Neural cell (in vitro differentiated cells): ENCODE measurements around the gene JMJD1C. TPM values are rescaled to one million over a fixed set of nuclear protein-coding genes. Genes with fewer than 3 reads are reported as not detected.

Source experiments
- H2AFZ ChIP-seq: fragments of 200-600, 300-800 bp; sonication (generic), shearing (Covaris generic); 2 replicates; pipeline ENCODE4 v1.6.0; 2014; ENCODE audit warnings: low read depth, mild to moderate bottlenecking, antibody characterized with exemption, low read length, moderate library complexity
- H3F3A ChIP-seq: fragments of 200-600 bp; shearing (Covaris generic); 2 replicates; pipeline ENCODE4 v1.6.1; 2016; ENCODE audit warnings: mild to moderate bottlenecking, moderate library complexity, mixed read lengths, antibody characterized with exemption, low read length; ENCODE audit not compliant: insufficient read depth, poor library complexity, severe bottlenecking
- H3K27ac ChIP-seq: fragments of 200-600, 300-800 bp; sonication (generic), shearing (Covaris generic); 2 replicates; pipeline ENCODE4 v1.5.1; 2014; ENCODE audit warnings: mild to moderate bottlenecking, low read length, moderate library complexity
- H3K27me3 ChIP-seq: fragments of 300-800, 200-600 bp; sonication (generic), shearing (Covaris generic); 2 replicates; pipeline ENCODE4 v1.6.0; 2014; ENCODE audit warnings: mild to moderate bottlenecking, low read depth, low read length, moderate library complexity; ENCODE audit not compliant: insufficient read depth
- H3K36me3 ChIP-seq: fragments of 300-800, 200-600 bp; sonication (generic), shearing (Covaris generic); 2 replicates; pipeline ENCODE4 v1.5.1; 2014; ENCODE audit warnings: mild to moderate bottlenecking, antibody characterized with exemption, low read length, moderate library complexity; ENCODE audit not compliant: insufficient read depth
- H3K4me2 ChIP-seq: fragments of 300-800, 200-600 bp; sonication (generic), shearing (Covaris generic); 2 replicates; pipeline ENCODE4 v1.6.0; 2014; ENCODE audit warnings: mild to moderate bottlenecking, low read length
- H3K4me3 ChIP-seq: fragments of 300-800, 200-600 bp; sonication (generic), shearing (Covaris generic); 2 replicates; pipeline ENCODE4 v1.5.1; 2014; ENCODE audit warnings: mild to moderate bottlenecking, low read length, moderate library complexity
- H3K79me2 ChIP-seq: fragments of 200-600 bp; shearing (Covaris generic); replicated peaks from 2 replicates; pipeline ENCODE4 v1.6.0; 2014; ENCODE audit warnings: mild to moderate bottlenecking, low read length, moderate library complexity; ENCODE audit not compliant: insufficient read depth
- H3K9ac ChIP-seq: fragments of 300-800, 200-600 bp; sonication (generic), shearing (Covaris generic); 2 replicates; pipeline ENCODE4 v1.6.1; 2016; ENCODE audit warnings: mild to moderate bottlenecking, low read length, mixed read lengths
- H3K9me2 ChIP-seq: fragments of 200-600 bp; shearing (Covaris generic); 2 replicates; pipeline ENCODE4 v1.6.1; 2016; ENCODE audit warnings: mild to moderate bottlenecking, low read length, mixed read lengths; ENCODE audit not compliant: insufficient read depth
- H3K9me3 ChIP-seq: fragments of 200-600, 300-800 bp; sonication (generic), shearing (Covaris generic); 2 replicates; pipeline ENCODE4 v1.6.1; 2016; ENCODE audit warnings: mild to moderate bottlenecking, mixed run types, low read length, moderate library complexity, mixed read lengths
- H4K20me1 ChIP-seq: fragments of 200-600 bp; shearing (Covaris generic); 2 replicates; pipeline ENCODE4 v1.6.1; 2016; ENCODE audit warnings: mild to moderate bottlenecking, mixed run types; ENCODE audit not compliant: insufficient read depth
- EP300 ChIP-seq: fragments of 450-650 bp; conservative IDR thresholded peaks from 2 replicates; pipeline ENCODE4 v1.6.1; 2014; ENCODE audit warnings: antibody characterized with exemption, mild to moderate bottlenecking, moderate library complexity; ENCODE audit not compliant: poor library complexity, severe bottlenecking
- EZH2 ChIP-seq: fragments of 200-600, 300-800 bp; shearing (Covaris generic), sonication (generic); IDR thresholded peaks from 2 replicates; pipeline ENCODE4 v1.6.1; 2014; ENCODE audit warnings: antibody characterized with exemption, low read length, borderline replicate concordance, mild to moderate bottlenecking; ENCODE audit not compliant: insufficient read depth, poor library complexity, severe bottlenecking
- MXI1 ChIP-seq: fragments of 450-650 bp; conservative IDR thresholded peaks from 2 replicates; pipeline ENCODE4 v1.6.1; 2014; ENCODE audit warnings: antibody characterized with exemption, mild to moderate bottlenecking; ENCODE audit not compliant: poor library complexity, severe bottlenecking
- POLR2AphosphoS5 ChIP-seq: IDR thresholded peaks from 2 replicates; pipeline ENCODE4 v1.6.1; 2012
- RAD21 ChIP-seq: fragments of 450-650 bp; conservative IDR thresholded peaks from 2 replicates; pipeline ENCODE4 v1.6.1; 2014; ENCODE audit warnings: antibody characterized with exemption, mild to moderate bottlenecking, moderate library complexity
- SMC3 ChIP-seq: fragments of 450-650 bp; conservative IDR thresholded peaks from 2 replicates; pipeline ENCODE4 v1.6.1; 2014; ENCODE audit warnings: antibody characterized with exemption, mild to moderate bottlenecking, moderate library complexity; ENCODE audit not compliant: poor library complexity
- TAF1 ChIP-seq: IDR thresholded peaks from 2 replicates; pipeline ENCODE4 v1.6.1; 2012; ENCODE audit warnings: low read depth
- polyA plus RNA-seq: library from polyadenylated mRNA; depleted of rRNA; stranded (reverse); fragments of >200 nt; gene quantifications from 2 replicates; pipeline ENCODE4 v1.2.3, GENCODE V29; 2014
- TF ChIP-seq, protein P1 (sequence below): fragments of 450-650 bp; IDR thresholded peaks from 2 replicates; pipeline ENCODE4 v1.5.1; 2014; ENCODE audit warnings: antibody characterized with exemption, mild to moderate bottlenecking, moderate library complexity; ENCODE audit not compliant: poor library complexity, severe bottlenecking
- TF ChIP-seq, protein P2 (sequence below): IDR thresholded peaks from 2 replicates; pipeline ENCODE4 v1.6.1; 2012; ENCODE audit warnings: borderline replicate concordance

JMJD1C gene
- polyA plus RNA-seq, 1 donor from 2014 or later: 108 TPM

DNA sequence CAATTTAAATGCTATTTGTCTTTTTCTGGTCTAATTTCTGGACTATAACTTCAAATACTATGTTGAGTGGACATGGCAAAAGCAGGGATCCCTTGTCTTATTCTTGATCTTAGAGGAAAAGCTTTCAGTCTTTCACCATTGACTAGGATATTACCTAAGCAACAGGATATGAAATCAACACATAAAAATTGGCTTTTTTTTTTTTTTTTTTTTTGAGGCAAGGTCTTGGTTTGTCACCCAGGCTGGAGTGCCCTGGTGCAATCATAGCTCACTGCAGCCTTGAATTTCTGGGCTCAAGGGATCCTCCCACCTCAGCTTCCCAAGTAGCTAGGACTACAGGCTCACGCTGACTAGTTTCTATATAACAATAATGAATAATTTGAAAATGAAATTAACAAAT lies 90.8 kb downstream of the JMJD1C start:
- Histone ChIP-seq H3K27me3 (no peaks in the 10 kb centered on the region), H3K36me3 (no peaks in the 10 kb centered on the region), H3K4me2 (no peak overlapping the region), H3F3A (no peaks in the 10 kb centered on the region), H2AFZ (no peak overlapping the region), H3K9ac (no peak overlapping the region), H3K79me2 (peaks cover 10% of the 10 kb centered on the region), H3K9me3 (no peaks in the 10 kb centered on the region), H4K20me1 (no peaks in the 10 kb centered on the region), H3K27ac (no peak overlapping the region), H3K4me3 (no peak overlapping the region), H3K9me2 (no peaks in the 10 kb centered on the region)
- TF ChIP-seq TAF1: no peak
- no peak for TF ChIP-seq EP300
- no peak for TF ChIP-seq RAD21
- TF ChIP-seq, protein P1, sequence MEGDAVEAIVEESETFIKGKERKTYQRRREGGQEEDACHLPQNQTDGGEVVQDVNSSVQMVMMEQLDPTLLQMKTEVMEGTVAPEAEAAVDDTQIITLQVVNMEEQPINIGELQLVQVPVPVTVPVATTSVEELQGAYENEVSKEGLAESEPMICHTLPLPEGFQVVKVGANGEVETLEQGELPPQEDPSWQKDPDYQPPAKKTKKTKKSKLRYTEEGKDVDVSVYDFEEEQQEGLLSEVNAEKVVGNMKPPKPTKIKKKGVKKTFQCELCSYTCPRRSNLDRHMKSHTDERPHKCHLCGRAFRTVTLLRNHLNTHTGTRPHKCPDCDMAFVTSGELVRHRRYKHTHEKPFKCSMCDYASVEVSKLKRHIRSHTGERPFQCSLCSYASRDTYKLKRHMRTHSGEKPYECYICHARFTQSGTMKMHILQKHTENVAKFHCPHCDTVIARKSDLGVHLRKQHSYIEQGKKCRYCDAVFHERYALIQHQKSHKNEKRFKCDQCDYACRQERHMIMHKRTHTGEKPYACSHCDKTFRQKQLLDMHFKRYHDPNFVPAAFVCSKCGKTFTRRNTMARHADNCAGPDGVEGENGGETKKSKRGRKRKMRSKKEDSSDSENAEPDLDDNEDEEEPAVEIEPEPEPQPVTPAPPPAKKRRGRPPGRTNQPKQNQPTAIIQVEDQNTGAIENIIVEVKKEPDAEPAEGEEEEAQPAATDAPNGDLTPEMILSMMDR: no peak
- no peak for TF ChIP-seq EZH2
- no peak for TF ChIP-seq SMC3
- no peak for TF ChIP-seq POLR2AphosphoS5
- no peak for TF ChIP-seq MXI1
- TF ChIP-seq, protein P2, sequence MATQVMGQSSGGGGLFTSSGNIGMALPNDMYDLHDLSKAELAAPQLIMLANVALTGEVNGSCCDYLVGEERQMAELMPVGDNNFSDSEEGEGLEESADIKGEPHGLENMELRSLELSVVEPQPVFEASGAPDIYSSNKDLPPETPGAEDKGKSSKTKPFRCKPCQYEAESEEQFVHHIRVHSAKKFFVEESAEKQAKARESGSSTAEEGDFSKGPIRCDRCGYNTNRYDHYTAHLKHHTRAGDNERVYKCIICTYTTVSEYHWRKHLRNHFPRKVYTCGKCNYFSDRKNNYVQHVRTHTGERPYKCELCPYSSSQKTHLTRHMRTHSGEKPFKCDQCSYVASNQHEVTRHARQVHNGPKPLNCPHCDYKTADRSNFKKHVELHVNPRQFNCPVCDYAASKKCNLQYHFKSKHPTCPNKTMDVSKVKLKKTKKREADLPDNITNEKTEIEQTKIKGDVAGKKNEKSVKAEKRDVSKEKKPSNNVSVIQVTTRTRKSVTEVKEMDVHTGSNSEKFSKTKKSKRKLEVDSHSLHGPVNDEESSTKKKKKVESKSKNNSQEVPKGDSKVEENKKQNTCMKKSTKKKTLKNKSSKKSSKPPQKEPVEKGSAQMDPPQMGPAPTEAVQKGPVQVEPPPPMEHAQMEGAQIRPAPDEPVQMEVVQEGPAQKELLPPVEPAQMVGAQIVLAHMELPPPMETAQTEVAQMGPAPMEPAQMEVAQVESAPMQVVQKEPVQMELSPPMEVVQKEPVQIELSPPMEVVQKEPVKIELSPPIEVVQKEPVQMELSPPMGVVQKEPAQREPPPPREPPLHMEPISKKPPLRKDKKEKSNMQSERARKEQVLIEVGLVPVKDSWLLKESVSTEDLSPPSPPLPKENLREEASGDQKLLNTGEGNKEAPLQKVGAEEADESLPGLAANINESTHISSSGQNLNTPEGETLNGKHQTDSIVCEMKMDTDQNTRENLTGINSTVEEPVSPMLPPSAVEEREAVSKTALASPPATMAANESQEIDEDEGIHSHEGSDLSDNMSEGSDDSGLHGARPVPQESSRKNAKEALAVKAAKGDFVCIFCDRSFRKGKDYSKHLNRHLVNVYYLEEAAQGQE: no peak

DNA sequence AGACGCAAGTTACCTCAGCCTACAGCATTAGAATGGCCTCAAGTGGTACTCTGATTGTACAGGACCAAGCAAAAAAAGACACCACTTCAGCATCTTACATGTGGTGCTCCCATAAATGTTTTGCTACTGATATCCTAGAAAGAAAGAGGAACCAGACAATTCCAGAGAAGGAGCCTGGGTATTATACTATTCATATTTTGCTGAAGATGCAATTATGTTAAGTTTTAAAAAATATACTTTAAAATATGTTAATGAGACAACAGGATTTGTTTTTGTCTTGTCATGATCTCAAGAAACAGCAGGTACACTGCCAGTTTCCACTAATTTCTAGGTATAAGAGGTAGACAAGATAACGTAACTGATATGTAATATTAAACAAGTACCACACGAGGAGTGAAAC lies 92.6 kb downstream of the JMJD1C start:
- H3K36me3 ChIP-seq: no peaks in the 10 kb centered on the region
- H3F3A ChIP-seq: no peaks in the 10 kb centered on the region
- no peaks in the 10 kb centered on the region for H3K9me3 ChIP-seq
- peaks cover 10% of the 10 kb centered on the region for H3K79me2 ChIP-seq
- no peaks in the 10 kb centered on the region for H4K20me1 ChIP-seq
- H2AFZ ChIP-seq: no peak overlapping the region
- H3K27me3 ChIP-seq: no peaks in the 10 kb centered on the region
- no peak overlapping the region for H3K4me2 ChIP-seq
- H3K4me3 ChIP-seq: no peak overlapping the region
- no peak overlapping the region for H3K9ac ChIP-seq
- TF ChIP-seq EZH2: no peak
- no peak for TF ChIP-seq RAD21
- TF ChIP-seq EP300: no peak
- no peak for TF ChIP-seq MXI1
- TF ChIP-seq POLR2AphosphoS5: no peak
- TF ChIP-seq, protein P2: no peak
- TF ChIP-seq TAF1: no peak
- TF ChIP-seq, protein P1: no peak
- TF ChIP-seq SMC3: no peak
- H3K27ac ChIP-seq: no peak overlapping the region
- no peaks in the 10 kb centered on the region for H3K9me2 ChIP-seq
